K562 (cell line): Measurements from ENCODE around the gene KXD1. TPM values are rescaled to one million over a fixed set of nuclear protein-coding genes. Genes with fewer than 3 reads are reported as not detected.

Source experiments
- ATAC-seq: fragments of 200-7000 bp; cut with Tn5 transposase; 3 replicates; pipeline ENCODE4 v1.9.1; 2020; ENCODE audit warnings: moderate library complexity
- BruUV-seq: library from RNA; stranded (reverse); fragments of 400-500 nt; replicated peaks from 2 replicates; lab custom pipeline; 2021; lab: Mats Ljungman, UMichigan
- CTCF ChIA-PET: fragments of 300-600 bp; formaldehyde crosslinking; extraction: SDS; loops from one replicate; lab custom pipeline; 2021; ENCODE audit warnings: low intra/inter-chr PET ratio; lab: Yijun Ruan, JAX
- POLR2A ChIA-PET: fragments of 300-600, 350-650 bp; sonication (Branson Sonifier 250); formaldehyde crosslinking; extraction: SDS; loops from one replicate; lab custom pipeline; 2021; ENCODE audit warnings: antibody characterized with exemption, inconsistent platforms; lab: Yijun Ruan, JAX
- DNase-seq, 4 experiments: peaks; one replicate each; pipeline versions ENCODE4 v3.0.0 to v3.0.0-alpha.2; 2011 to 2018; ENCODE audit warnings: low spot score in 3 of 4, mixed read lengths in 3 of 4; ENCODE audit errors: extremely low read depth in 1 of 4
- FAIRE-seq: peaks from 2 replicates; lab custom pipeline; 2011; peaks lifted over from hg19 to GRCh38; lab: Jason Lieb, UNC
- H2AFZ ChIP-seq: 2 replicates; pipeline ENCODE4 v1.6.0; 2011; ENCODE audit warnings: low read depth, low read length, control low read depth, inconsistent platforms
- H3K27ac ChIP-seq: fragments of 200-600 bp; 3 replicates; pipeline ENCODE4 v1.8.0; 2011; ENCODE audit warnings: low read depth, mild to moderate bottlenecking, control low read depth, inconsistent platforms, low read length, moderate library complexity, mixed read lengths; ENCODE audit errors: extremely low read depth
- H3K27me3 ChIP-seq, 2 experiments: fragments of 300-600 bp in 1 of 2; 2 replicates in 1 of 2; 3 replicates in 1 of 2; pipeline versions ENCODE4 v1.6.0 to v1.8.0; 2011; ENCODE audit warnings: inconsistent platforms in 2 of 2, low read length in 2 of 2, mild to moderate bottlenecking in 1 of 2, mixed read lengths in 1 of 2, moderate library complexity in 1 of 2; ENCODE audit not compliant: control insufficient read depth in 2 of 2, insufficient read depth in 2 of 2
- H3K36me3 ChIP-seq: fragments of 300-600 bp; 3 replicates; pipeline ENCODE4 v1.8.0; 2011; ENCODE audit warnings: mild to moderate bottlenecking, low read length, inconsistent platforms; ENCODE audit not compliant: control insufficient read depth, insufficient read depth
- H3K4me1 ChIP-seq, 2 experiments: fragments of 200-600 bp in 1 of 2; replicated peaks in 1 of 2; 2 replicates in 1 of 2; 3 replicates in 1 of 2; pipeline versions ENCODE4 v1.5.1 to v1.8.0; 2011; ENCODE audit warnings: inconsistent platforms in 2 of 2, low read length in 2 of 2, mild to moderate bottlenecking in 1 of 2, mixed read lengths in 1 of 2, moderate library complexity in 1 of 2; ENCODE audit not compliant: control insufficient read depth in 2 of 2, insufficient read depth in 2 of 2
- H3K4me2 ChIP-seq: 2 replicates; pipeline ENCODE4 v1.6.1; 2011; ENCODE audit warnings: low read length, control low read depth, inconsistent platforms, mixed read lengths; ENCODE audit not compliant: insufficient read depth
- H3K4me3 ChIP-seq: fragments of 200-600 bp; sonication (generic), shearing (Covaris generic); 2 replicates; pipeline ENCODE4 v1.5.1; 2016; ENCODE audit warnings: control low read depth, inconsistent platforms
- H3K79me2 ChIP-seq: fragments of 200-600 bp; 3 replicates; pipeline ENCODE4 v1.8.0; 2011; ENCODE audit warnings: low read length, inconsistent platforms; ENCODE audit not compliant: control insufficient read depth, insufficient read depth
- H3K9ac ChIP-seq, 2 experiments: 2 replicates each; pipeline versions ENCODE4 v1.6.0 to v1.6.1; 2011; ENCODE audit warnings: low read depth in 2 of 2, low read length in 2 of 2, control low read depth in 1 of 2, inconsistent platforms in 1 of 2, mild to moderate bottlenecking in 1 of 2, mixed read lengths in 1 of 2; ENCODE audit not compliant: insufficient read depth in 1 of 2
- H3K9me1 ChIP-seq: one replicate; pipeline ENCODE4 v1.6.0; 2011; ENCODE audit warnings: inconsistent platforms, mild to moderate bottlenecking, low read length, moderate library complexity; ENCODE audit not compliant: control insufficient read depth, insufficient read depth
- H3K9me3 ChIP-seq: replicated peaks from 2 replicates; pipeline ENCODE4 v1.5.1; 2011; ENCODE audit warnings: low read depth, low read length, inconsistent platforms; ENCODE audit not compliant: control insufficient read depth, insufficient read depth
- H4K20me1 ChIP-seq: replicated peaks from 2 replicates; pipeline ENCODE4 v1.6.1; 2011; ENCODE audit warnings: low read length, inconsistent platforms, mixed read lengths; ENCODE audit not compliant: control insufficient read depth, insufficient read depth
- ARID2 ChIP-seq: fragments of 450-650 bp; IDR thresholded peaks from 2 replicates; pipeline ENCODE4 v1.6.1; 2017; ENCODE audit warnings: antibody characterized with exemption, mild to moderate bottlenecking
- ETV5 ChIP-seq: sonication (generic); formaldehyde crosslinking; IDR thresholded peaks from 2 replicates; pipeline ENCODE4 v1.4.0; 2020; ENCODE audit warnings: low read depth, mild to moderate bottlenecking, missing genetic modification reagents
- MAFG ChIP-seq: fragments of 450-650 bp; conservative IDR thresholded peaks from 2 replicates; pipeline ENCODE4 v1.6.1; 2016; ENCODE audit warnings: missing genetic modification characterization, missing compliant biosample characterization
- MXI1 ChIP-seq: IDR thresholded peaks from 2 replicates; pipeline ENCODE4 v1.6.1; 2011; ENCODE audit warnings: low read depth, mild to moderate bottlenecking, improper control_type of control experiment, low read length
- POLR2A ChIP-seq: fragments of 450-650 bp; conservative IDR thresholded peaks from 2 replicates; pipeline ENCODE4 v1.6.1; 2016
- POLR3A ChIP-seq: IDR thresholded peaks from 2 replicates; pipeline ENCODE4 v1.6.1; 2011; ENCODE audit warnings: borderline replicate concordance, mild to moderate bottlenecking, moderate library complexity; ENCODE audit not compliant: insufficient read length, insufficient read depth; ENCODE audit errors: extremely low read depth
- SIN3A ChIP-seq, 2 experiments: fragments of 150-350 bp in 1 of 2; IDR thresholded peaks; 2 replicates each; pipeline ENCODE4 v1.6.1; 2011 to 2016; ENCODE audit warnings: borderline replicate concordance in 2 of 2, low read depth in 2 of 2, low read length in 2 of 2, mild to moderate bottlenecking in 2 of 2, moderate library complexity in 2 of 2; ENCODE audit not compliant: control insufficient read depth in 1 of 2
- SMARCA5 ChIP-seq: fragments of 450-650 bp; IDR thresholded peaks from 2 replicates; pipeline ENCODE4 v1.6.1; 2016
- SPI1 ChIP-seq: IDR thresholded peaks from 2 replicates; pipeline ENCODE4 v1.6.1; 2011; ENCODE audit warnings: low read depth, low read length, control low read depth, borderline replicate concordance
- U2AF1 ChIP-seq: fragments of 200-400 bp; formaldehyde crosslinking; optimal IDR thresholded peaks from 2 replicates; pipeline ENCODE3; 2017; ENCODE audit warnings: mild to moderate bottlenecking, low read depth, low read length, moderate library complexity
- ZC3H4 ChIP-seq: sonication (generic); formaldehyde crosslinking; IDR thresholded peaks from 2 replicates; pipeline ENCODE4 v1.9.0; 2021; ENCODE audit warnings: missing genetic modification reagents, borderline replicate concordance
- ZFP36 ChIP-seq: fragments of 150-350 bp; IDR thresholded peaks from 2 replicates; pipeline ENCODE4 v1.6.1; 2018; ENCODE audit warnings: low read length, low read depth; ENCODE audit not compliant: partially characterized antibody
- ZKSCAN1 ChIP-seq: fragments of 150-350 bp; IDR thresholded peaks from 2 replicates; pipeline ENCODE4 v1.6.1; 2016; ENCODE audit warnings: low read depth, low read length
- ZNF79 ChIP-seq: fragments of 250-450 bp; sonication (Bioruptor Pico); IDR thresholded peaks from 2 replicates; pipeline ENCODE4 v1.4.0; 2020; ENCODE audit warnings: low read depth, mild to moderate bottlenecking, moderate library complexity
- WGBS: fragments of 100-300 bp; shearing (Covaris generic); methylation state at CpG from one replicate; pipeline ENCODE4 v1.1.6; 2016; ENCODE audit warnings: low coverage, mixed read lengths; ENCODE audit not compliant: insufficient coverage; ENCODE audit errors: missing lambda C conversion rate; 5-methylcytosine and 5-hydroxymethylcytosine counted together
- in situ Hi-C: fragments of 300-500 bp; cut with MboI; formaldehyde crosslinking; loops from 4 replicates; pipeline ENCODE4 v1.15.0; 2018; ENCODE audit warnings: inconsistent platforms, mixed read lengths
- intact Hi-C: fragments of 100-400 bp; cut with micrococcal nuclease; formaldehyde crosslinking; loops from 2 replicates; pipeline ENCODE4 v1.14.2; 2022
- polyA plus RNA-seq, 8 experiments: library from polyadenylated mRNA; depleted of rRNA in 4 of 8; stranded (reverse) in 5 of 8; unstranded in 3 of 8; fragments of >200 nt; fragmentation: Nextera tagmentation in 2 of 8; fragmentation: Illumina TruSeq in 1 of 8; extraction: Ambion mirVana in 2 of 8; extraction: Trizol in 1 of 8; gene quantifications; 2 replicates each; pipeline versions ENCODE4 v1.2.1 to v1.2.3, GENCODE V29; 2011 to 2014; ENCODE audit warnings: inconsistent platforms in 1 of 8, missing spikeins in 1 of 8
- total RNA-seq, 7 experiments: library from RNA; depleted of rRNA in 6 of 7; stranded (reverse); fragments of >200 nt in 6 of 7; fragmentation: Illumina TruSeq in 2 of 7; extraction: Trizol in 2 of 7; gene quantifications; 2 replicates each; pipeline versions ENCODE4 v1.2.1 to v1.2.3, GENCODE V29; 2011 to 2021; ENCODE audit warnings: low replicate concordance in 1 of 7
- TF ChIP-seq, protein P1 (sequence below): sonication (generic); formaldehyde crosslinking; IDR thresholded peaks from 2 replicates; pipeline ENCODE4 v1.8.0; 2023; ENCODE audit warnings: mild to moderate bottlenecking, missing genetic modification reagents
- TF ChIP-seq, protein P2 (sequence below): sonication (generic); formaldehyde crosslinking; IDR thresholded peaks from 2 replicates; pipeline ENCODE4 v1.8.1; 2023; ENCODE audit warnings: mild to moderate bottlenecking, missing genetic modification reagents

Gene KXD1
- total and polyA plus RNA-seq, 9 of the 15 experiments (the other 6 are each of a cell fraction or from before 2014, with no cell fraction given) = 21.9 to 210 (median 118) TPM

DNA sequence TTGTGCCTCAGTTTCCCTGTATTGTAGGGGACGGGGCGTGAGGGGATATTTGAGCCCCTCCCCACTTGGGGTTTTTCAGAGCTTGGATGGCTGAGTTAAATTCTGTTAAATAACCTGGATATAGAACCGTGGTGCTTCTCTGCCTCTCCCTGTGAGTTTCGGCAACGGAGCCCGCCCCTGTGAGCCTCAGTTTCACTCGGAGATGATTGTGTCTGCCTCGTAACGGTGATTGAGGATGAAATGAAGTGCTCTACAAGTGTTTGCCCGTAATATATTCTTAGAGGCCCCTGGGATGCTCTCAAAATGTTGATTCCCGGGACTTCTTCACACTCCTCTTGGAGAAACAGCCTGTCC, 509 bp downstream of the KXD1 start (continued):
- TF ChIP-seq POLR3A (no peak), SMARCA5 (0 out of 2 replicates have a peak, but pooled peaks have one; percentile 12), MXI1 (no peak), ZC3H4 (CRISPR knock-in tag) (peak; percentile 21; the same call in 1 of the 2 replicates)
- TF ChIP-seq, protein P1, sequence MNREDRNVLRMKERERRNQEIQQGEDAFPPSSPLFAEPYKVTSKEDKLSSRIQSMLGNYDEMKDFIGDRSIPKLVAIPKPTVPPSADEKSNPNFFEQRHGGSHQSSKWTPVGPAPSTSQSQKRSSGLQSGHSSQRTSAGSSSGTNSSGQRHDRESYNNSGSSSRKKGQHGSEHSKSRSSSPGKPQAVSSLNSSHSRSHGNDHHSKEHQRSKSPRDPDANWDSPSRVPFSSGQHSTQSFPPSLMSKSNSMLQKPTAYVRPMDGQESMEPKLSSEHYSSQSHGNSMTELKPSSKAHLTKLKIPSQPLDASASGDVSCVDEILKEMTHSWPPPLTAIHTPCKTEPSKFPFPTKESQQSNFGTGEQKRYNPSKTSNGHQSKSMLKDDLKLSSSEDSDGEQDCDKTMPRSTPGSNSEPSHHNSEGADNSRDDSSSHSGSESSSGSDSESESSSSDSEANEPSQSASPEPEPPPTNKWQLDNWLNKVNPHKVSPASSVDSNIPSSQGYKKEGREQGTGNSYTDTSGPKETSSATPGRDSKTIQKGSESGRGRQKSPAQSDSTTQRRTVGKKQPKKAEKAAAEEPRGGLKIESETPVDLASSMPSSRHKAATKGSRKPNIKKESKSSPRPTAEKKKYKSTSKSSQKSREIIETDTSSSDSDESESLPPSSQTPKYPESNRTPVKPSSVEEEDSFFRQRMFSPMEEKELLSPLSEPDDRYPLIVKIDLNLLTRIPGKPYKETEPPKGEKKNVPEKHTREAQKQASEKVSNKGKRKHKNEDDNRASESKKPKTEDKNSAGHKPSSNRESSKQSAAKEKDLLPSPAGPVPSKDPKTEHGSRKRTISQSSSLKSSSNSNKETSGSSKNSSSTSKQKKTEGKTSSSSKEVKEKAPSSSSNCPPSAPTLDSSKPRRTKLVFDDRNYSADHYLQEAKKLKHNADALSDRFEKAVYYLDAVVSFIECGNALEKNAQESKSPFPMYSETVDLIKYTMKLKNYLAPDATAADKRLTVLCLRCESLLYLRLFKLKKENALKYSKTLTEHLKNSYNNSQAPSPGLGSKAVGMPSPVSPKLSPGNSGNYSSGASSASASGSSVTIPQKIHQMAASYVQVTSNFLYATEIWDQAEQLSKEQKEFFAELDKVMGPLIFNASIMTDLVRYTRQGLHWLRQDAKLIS = 0 out of 2 replicates have a peak, but pooled peaks have one; percentile 30

GRCh38 chr19:18558604-18559003, 934 bp downstream of the KXD1 start:
- peak overlapping the region; percentile 77 for H3K4me3 ChIP-seq
- peak overlapping the region; percentile 78 to 97 for H3K9ac ChIP-seq
- DNase-seq (peak in 1 of 4 experiments; percentile 40), ATAC-seq (peak; percentile 18), FAIRE-seq (peak; percentile 63)
- intact Hi-C loops (loop anchor here (5.0 kb wide), 1 partner anchor 36 kb away; the partner anchor contains the start of gene ELL), in situ Hi-C loops (no loop called here)
- H3K4me1 ChIP-seq = peaks cover 8 to 18% of the 10 kb centered on the region in 2 experiments; a peak in 4 of 5 replicates
- H3K4me2 ChIP-seq = peak overlapping the region; percentile 96
- peaks cover 44% of the 10 kb centered on the region for H3K79me2 ChIP-seq
- H2AFZ ChIP-seq = no peak overlapping the region
- H3K9me1 ChIP-seq = no peaks in the 10 kb centered on the region
- peak overlapping the region; percentile 81 for H3K27ac ChIP-seq
- ChIA-PET POLR2A (interaction anchor here (0.7 to 4.7 kb wide), 9 partner anchors 12 to 73 kb away, joined by 3 to 49 read pairs (median 9); partner anchors contain the start of genes FKBP8, REX1BD and UBA52), CTCF (no interaction called here)
- 11% methylated on average over 3 of the region's 3 CpGs for whole genome bisulfite sequencing
- BruUV-seq = no TSS peak
- H3K9me3 ChIP-seq = no peaks in the 10 kb centered on the region
- no peaks in the 10 kb centered on the region for H3K27me3 ChIP-seq
- no peaks in the 10 kb centered on the region for H4K20me1 ChIP-seq
- peaks cover 37% of the 10 kb centered on the region; the same call in 2 of the 3 replicates for H3K36me3 ChIP-seq
- TF ChIP-seq ETV5 (CRISPR knock-in tag) (no peak), MAFG (tag) (no peak), SPI1 (peak; percentile 47; the same call in 1 of the 2 replicates), SIN3A (IDR thresholded peaks at IDR 0.05; ENCODE audit: borderline replicate concordance in 2 of 2, control insufficient read depth in 1 of 2, low read depth in 2 of 2, low read length in 2 of 2) (no peak), U2AF1 (no peak), ZKSCAN1 (no peak), ARID2 (no peak), ZFP36 (peak; percentile 95), ZNF79 (CRISPR knock-in tag) (no peak), POLR2A (no peak)
- TF ChIP-seq, protein P2, sequence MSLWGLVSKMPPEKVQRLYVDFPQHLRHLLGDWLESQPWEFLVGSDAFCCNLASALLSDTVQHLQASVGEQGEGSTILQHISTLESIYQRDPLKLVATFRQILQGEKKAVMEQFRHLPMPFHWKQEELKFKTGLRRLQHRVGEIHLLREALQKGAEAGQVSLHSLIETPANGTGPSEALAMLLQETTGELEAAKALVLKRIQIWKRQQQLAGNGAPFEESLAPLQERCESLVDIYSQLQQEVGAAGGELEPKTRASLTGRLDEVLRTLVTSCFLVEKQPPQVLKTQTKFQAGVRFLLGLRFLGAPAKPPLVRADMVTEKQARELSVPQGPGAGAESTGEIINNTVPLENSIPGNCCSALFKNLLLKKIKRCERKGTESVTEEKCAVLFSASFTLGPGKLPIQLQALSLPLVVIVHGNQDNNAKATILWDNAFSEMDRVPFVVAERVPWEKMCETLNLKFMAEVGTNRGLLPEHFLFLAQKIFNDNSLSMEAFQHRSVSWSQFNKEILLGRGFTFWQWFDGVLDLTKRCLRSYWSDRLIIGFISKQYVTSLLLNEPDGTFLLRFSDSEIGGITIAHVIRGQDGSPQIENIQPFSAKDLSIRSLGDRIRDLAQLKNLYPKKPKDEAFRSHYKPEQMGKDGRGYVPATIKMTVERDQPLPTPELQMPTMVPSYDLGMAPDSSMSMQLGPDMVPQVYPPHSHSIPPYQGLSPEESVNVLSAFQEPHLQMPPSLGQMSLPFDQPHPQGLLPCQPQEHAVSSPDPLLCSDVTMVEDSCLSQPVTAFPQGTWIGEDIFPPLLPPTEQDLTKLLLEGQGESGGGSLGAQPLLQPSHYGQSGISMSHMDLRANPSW (CRISPR knock-in tag) = no peak
